CD4-positive, alpha-beta T cell treated with Interleukin-21 for 1 hour (primary cell): ENCODE data around the gene ETV6.

ENCODE experiments used
- DNase-seq: peaks from one replicate; pipeline ENCODE4 v3.0.0-alpha.2; 2020

ETV6 gene

GRCh38 chr12:11648514-11649412 lies 711 bp upstream of the ETV6 start:
- DNase-seq = peak; percentile 74

- peak; percentile 28 for DNase-seq
Observed at GRCh38 chr12:11650286-11651281, 1.1 kb downstream of the ETV6 start.

GRCh38 chr12:11651381-11651780 lies 1.9 kb downstream of the ETV6 start:
- peak; percentile 30 for DNase-seq

GRCh38 chr12:11651785-11652184 lies 2.3 kb downstream of the ETV6 start:
- DNase-seq = no peak

GRCh38 chr12:11652351-11653040 lies 3.0 kb downstream of the ETV6 start:
- DNase-seq = peak; percentile 37

- peak; percentile 42 for DNase-seq
Observed at GRCh38 chr12:11653215-11653753, 3.8 kb downstream of the ETV6 start.

- DNase-seq = no peak
Observed at GRCh38 chr12:11654338-11654737, 4.9 kb downstream of the ETV6 start.

GRCh38 chr12:11654802-11655201 lies 5.3 kb downstream of the ETV6 start:
- DNase-seq = no peak

GRCh38 chr12:11655842-11656241 lies 6.4 kb downstream of the ETV6 start:
- DNase-seq = no peak

GRCh38 chr12:11656550-11656949 lies 7.1 kb downstream of the ETV6 start:
- no peak for DNase-seq

GRCh38 chr12:11657511-11657910 lies 8.0 kb downstream of the ETV6 start:
- no peak for DNase-seq

GRCh38 chr12:11658791-11659190 lies 9.3 kb downstream of the ETV6 start:
- DNase-seq = no peak

GRCh38 chr12:11660624-11661023 lies 11.2 kb downstream of the ETV6 start:
- DNase-seq = no peak

GRCh38 chr12:11661491-11662089 lies 12.1 kb downstream of the ETV6 start:
- no peak for DNase-seq

- DNase-seq = no peak
Observed at GRCh38 chr12:11662369-11662768, 12.9 kb downstream of the ETV6 start.

GRCh38 chr12:11663130-11663529 lies 13.7 kb downstream of the ETV6 start:
- no peak for DNase-seq

- DNase-seq = no peak
Observed at GRCh38 chr12:11664101-11664500, 14.6 kb downstream of the ETV6 start.

GRCh38 chr12:11666131-11667050 lies 16.9 kb downstream of the ETV6 start:
- DNase-seq = no peak

GRCh38 chr12:11667171-11667570 lies 17.7 kb downstream of the ETV6 start:
- DNase-seq = no peak

- DNase-seq = no peak
Observed at GRCh38 chr12:11668611-11669010, 19.1 kb downstream of the ETV6 start.

- no peak for DNase-seq
Observed at GRCh38 chr12:11669348-11669747, 19.9 kb downstream of the ETV6 start.
